Measurements from ENCODE around the gene VPS37D. TPM values are rescaled to one million over a fixed set of nuclear protein-coding genes. Genes with fewer than 3 reads are reported as not detected.

Gene VPS37D
- total RNA-seq, 1 experiment from 2014 or later, result 4.4 TPM

- in situ Hi-C loops (cut with HindIII; ENCODE audit: low pct_unique_long_range_greater_than_20kb, low sequenced_read_pairs), result no loop called here
- no peak overlapping the region for H3K4me3 ChIP-seq (ENCODE audit: low read depth in 2 of 2, low read length in 2 of 2)
Observed at GRCh38 chr7:73621168-73622063, 46.2 kb upstream of the VPS37D start.

GRCh38 chr7:73622527-73622908 is 45.1 kb upstream of the VPS37D start:
- H3K4me1 ChIP-seq (ENCODE audit: control insufficient read depth, insufficient read depth, low read length), result no peaks in the 10 kb centered on the region
- no peak overlapping the region for H3K4me3 ChIP-seq (ENCODE audit: low read depth in 2 of 2, low read length in 2 of 2)
- intact Hi-C loops (cut with micrococcal nuclease; ENCODE audit: unreplicated experiment), result no loop called here
- no peak overlapping the region for H3K27ac ChIP-seq (ENCODE audit: low read length)
- no peaks in the 10 kb centered on the region for H3K27me3 ChIP-seq (ENCODE audit: control insufficient read depth, insufficient read depth, low read length)
- ChIA-PET POLR2A (no interaction called here), CTCF (interaction anchor here (0.7 kb wide), 1 partner anchor 103 kb away, joined by 6 read pairs; no protein-coding TSS in a partner anchor)
- ATAC-seq (no peak), DNase-seq (ENCODE audit: low read depth, low spot score) (no peak)
- H3K36me3 ChIP-seq (ENCODE audit: control insufficient read depth, insufficient read depth, low read length), result no peaks in the 10 kb centered on the region
- BruUV-seq (replicated peaks), result no TSS peak
- H3K9me3 ChIP-seq (ENCODE audit: control insufficient read depth, insufficient read depth, low read depth, low read length), result no peaks in the 10 kb centered on the region
- in situ Hi-C loops (cut with HindIII; ENCODE audit: low pct_unique_long_range_greater_than_20kb, low sequenced_read_pairs), result no loop called here
- TF ChIP-seq SIN3A (IDR thresholded peaks at IDR 0.05; ENCODE audit: borderline replicate concordance, insufficient read depth, low read depth, low read length) (no peak), CTCF (IDR thresholded peaks at IDR 0.05) (no peak), REST (IDR thresholded peaks at IDR 0.05; ENCODE audit: insufficient read depth in 1 of 2, low read depth in 2 of 2, low read length in 1 of 2) (no peak), TCF7L2 (IDR thresholded peaks at IDR 0.05; ENCODE audit: low read depth, low read length) (no peak)

More at GRCh38 chr7:73621168-73622063, 46.2 kb upstream of the VPS37D start:
- TF ChIP-seq REST (IDR thresholded peaks at IDR 0.05; ENCODE audit: insufficient read depth in 1 of 2, low read depth in 2 of 2, low read length in 1 of 2), result no peak
- TF ChIP-seq CTCF (IDR thresholded peaks at IDR 0.05), result no peak
- no peak for TF ChIP-seq TCF7L2 (IDR thresholded peaks at IDR 0.05; ENCODE audit: low read depth, low read length)
- no peak for TF ChIP-seq POLR2AphosphoS5 (IDR thresholded peaks at IDR 0.05; ENCODE audit: low read depth, low read length)
- no peak for TF ChIP-seq SIN3A (IDR thresholded peaks at IDR 0.05; ENCODE audit: borderline replicate concordance, insufficient read depth, low read depth, low read length)
- DNase-seq (ENCODE audit: low read depth, low spot score) (no peak), ATAC-seq (no peak)
- ChIA-PET POLR2A (no interaction called here), CTCF (interaction anchor here (0.7 to 1.1 kb wide), 2 partner anchors 80 to 104 kb away, joined by 3 to 6 read pairs; no protein-coding TSS in a partner anchor)
- H3K36me3 ChIP-seq (ENCODE audit: control insufficient read depth, insufficient read depth, low read length), result no peaks in the 10 kb centered on the region
- no peaks in the 10 kb centered on the region for H3K9me3 ChIP-seq (ENCODE audit: control insufficient read depth, insufficient read depth, low read depth, low read length)
- intact Hi-C loops (cut with micrococcal nuclease; ENCODE audit: unreplicated experiment), result no loop called here
- H3K27me3 ChIP-seq (ENCODE audit: control insufficient read depth, insufficient read depth, low read length), result no peaks in the 10 kb centered on the region
- no TSS peak for BruUV-seq (replicated peaks)
- no peak overlapping the region for H3K27ac ChIP-seq (ENCODE audit: low read length)
- no peaks in the 10 kb centered on the region for H3K4me1 ChIP-seq (ENCODE audit: control insufficient read depth, insufficient read depth, low read length)
